T47D (cell line): ENCODE data around the gene SLC10A3.

ENCODE experiments used
- DNase-seq, 2 experiments: peaks; one replicate each; pipeline versions ENCODE4 v3.0.0 to v3.0.0-alpha.2; 2011 to 2012; ENCODE audit warnings: low read depth in 1 of 2, low spot score in 1 of 2
- JUND ChIP-seq: IDR thresholded peaks from 2 replicates; pipeline ENCODE4 v1.6.1; 2012; ENCODE audit warnings: low read depth
- in situ Hi-C: cut with HindIII; loops from 2 replicates; pipeline ENCODE4 v1.10.0; 2016; ENCODE audit warnings: low sequenced_read_pairs, low pct_unique_long_range_greater_than_20kb

SLC10A3 gene

GRCh38 chrX:154486052-154486395 lies 4.4 kb downstream of the SLC10A3 start:
- in situ Hi-C loops, result no loop called here
- DNase-seq, result peak in 1 of 2 experiments; percentile 20
- TF ChIP-seq JUND, result no peak

GRCh38 chrX:154485150-154486051 lies 5.0 kb downstream of the SLC10A3 start:
- no peak for DNase-seq
- in situ Hi-C loops, result no loop called here
- TF ChIP-seq JUND, result no peak

DNA sequence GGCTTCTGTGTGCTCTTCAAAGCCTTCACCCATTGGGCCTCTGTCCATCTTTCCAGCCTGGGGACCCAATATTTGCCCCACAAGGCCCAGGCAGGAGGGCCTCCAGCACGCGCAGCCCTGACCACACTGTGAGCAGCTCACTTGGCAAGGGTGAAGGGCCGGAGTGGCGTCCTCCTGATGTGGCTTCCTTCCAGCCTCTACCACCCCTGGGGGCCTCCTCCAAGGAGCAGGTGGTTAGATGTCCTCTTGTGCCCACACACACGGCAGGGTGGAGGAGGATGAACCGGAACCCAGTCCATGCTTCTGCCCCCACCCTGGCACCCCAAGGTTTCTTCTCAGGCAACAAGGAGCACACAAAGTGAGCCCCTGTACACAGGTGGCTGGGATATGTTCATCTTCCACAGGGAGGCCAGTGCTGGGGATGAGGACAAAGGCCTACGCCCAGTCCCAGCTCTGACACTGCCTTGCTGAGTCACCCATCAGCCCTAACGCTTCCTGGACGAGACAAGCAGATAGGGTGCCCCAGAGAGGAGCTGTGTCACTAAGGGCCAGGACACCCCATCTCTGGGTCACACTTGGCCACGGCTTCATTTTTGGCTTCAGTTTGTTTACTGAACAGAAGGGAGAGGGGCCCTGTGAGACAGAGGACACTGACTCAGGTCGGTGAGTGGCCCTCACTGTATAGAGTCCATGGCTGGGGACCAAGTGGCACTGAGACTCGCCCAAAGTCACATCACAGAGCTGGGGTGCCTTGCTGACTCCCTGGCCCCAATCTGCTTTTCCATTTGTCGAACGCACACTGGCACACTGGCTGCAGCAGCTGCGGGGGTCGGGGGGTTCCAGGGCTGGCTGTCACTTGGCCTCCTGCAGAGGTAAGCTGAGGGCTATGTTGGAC lies 5.9 kb downstream of the SLC10A3 start:
- in situ Hi-C loops, result no loop called here
- TF ChIP-seq JUND, result no peak
- DNase-seq, result no peak

- TF ChIP-seq JUND, result no peak
- DNase-seq, result no peak
- in situ Hi-C loops, result no loop called here
These were observed 7.1 kb downstream of the SLC10A3 start for GRCh38 chrX:154483325-154483724.

GRCh38 chrX:154482786-154483185 lies 7.6 kb downstream of the SLC10A3 start:
- TF ChIP-seq JUND, result no peak
- in situ Hi-C loops, result no loop called here
- no peak for DNase-seq

GRCh38 chrX:154481911-154482601 lies 8.4 kb downstream of the SLC10A3 start:
- TF ChIP-seq JUND, result no peak
- no peak for DNase-seq
- in situ Hi-C loops, result no loop called here

- no peak for DNase-seq
- in situ Hi-C loops, result no loop called here
- no peak for TF ChIP-seq JUND
These were observed 9.2 kb downstream of the SLC10A3 start for GRCh38 chrX:154481195-154481594.

DNA sequence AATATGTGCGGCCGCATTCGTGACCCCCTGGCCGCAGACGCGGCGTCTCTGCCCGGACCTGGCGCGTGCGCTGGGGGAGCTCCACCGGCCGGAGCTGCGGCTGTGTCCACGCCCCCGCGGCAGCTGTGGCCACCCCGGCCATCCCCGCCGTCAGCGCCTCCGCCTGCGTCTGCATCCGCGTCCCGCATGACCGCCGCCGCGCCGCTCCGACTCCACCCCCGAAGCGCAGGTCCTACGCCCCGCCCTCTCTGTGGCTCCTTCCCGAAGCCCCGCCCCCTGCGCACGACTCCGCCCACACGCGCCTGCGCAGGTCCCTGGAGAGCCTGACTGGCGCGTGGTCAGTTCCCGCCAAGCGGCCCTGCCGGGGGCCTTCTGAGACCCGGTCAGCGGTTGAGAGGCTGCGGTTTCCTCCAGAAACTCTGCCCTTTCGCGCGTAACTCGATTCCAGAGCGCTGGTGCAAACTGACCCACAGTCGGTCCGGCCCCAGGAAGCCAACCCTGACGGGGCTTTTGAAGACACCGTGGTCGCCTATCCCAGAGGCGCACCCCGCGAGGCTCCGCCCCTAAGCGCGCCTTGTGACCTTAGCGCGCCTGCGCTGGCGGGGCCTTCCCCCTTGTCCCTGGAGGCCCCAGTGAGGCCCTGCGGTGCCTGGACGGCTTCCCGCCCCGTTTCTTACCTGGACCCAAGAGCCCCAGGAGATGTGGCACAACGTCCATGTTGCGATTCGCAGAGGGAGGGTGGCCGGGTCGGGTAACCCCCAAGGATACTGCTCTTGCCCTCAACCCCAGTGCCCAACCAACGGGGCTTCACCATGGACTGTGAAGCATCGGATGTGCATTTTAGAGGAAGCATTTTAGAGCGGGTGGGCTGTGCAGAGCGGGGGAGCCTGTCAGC lies 11.5 kb downstream of the SLC10A3 start, which contains the start of gene LAGE3:
LAGE3 (minus strand) TSS at position 554 of the 895 bp plus-strand sequence; CDS start at position 188, 366 bp downstream.
- peak; percentile 60 to 89 for DNase-seq
- in situ Hi-C loops, result no loop called here
- no peak for TF ChIP-seq JUND

- no peak for TF ChIP-seq JUND
- DNase-seq, result no peak
- in situ Hi-C loops, result no loop called here
These were observed 12.4 kb downstream of the SLC10A3 start for GRCh38 chrX:154477891-154478477.

- no peak for DNase-seq
- in situ Hi-C loops, result no loop called here
These were observed 13.6 kb downstream of the SLC10A3 start for GRCh38 chrX:154476821-154477220.

DNA sequence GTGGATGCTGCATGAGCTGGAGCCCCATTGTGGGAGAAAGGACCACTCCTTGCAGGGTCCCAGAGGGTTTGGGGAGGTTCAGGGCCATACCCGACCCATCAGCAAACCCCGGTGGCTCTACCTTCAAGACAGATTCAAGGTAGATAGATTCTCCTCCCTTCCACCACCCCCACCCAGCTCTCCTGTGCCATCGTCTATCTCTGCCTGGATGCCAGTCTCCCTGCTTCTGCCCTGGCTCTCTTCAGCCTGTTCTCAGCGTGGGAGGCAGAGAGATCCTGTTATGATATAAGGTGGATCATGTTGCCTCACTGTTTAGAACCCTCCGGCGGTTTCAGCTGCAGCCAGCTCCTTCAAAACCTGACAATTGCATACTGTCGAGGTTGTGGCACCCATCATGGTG lies 16.7 kb downstream of the SLC10A3 start:
- DNase-seq, result peak in 1 of 2 experiments; percentile 49
- in situ Hi-C loops, result no loop called here
- TF ChIP-seq JUND, result no peak

More at GRCh38 chrX:154476821-154477220, 13.6 kb downstream of the SLC10A3 start:
- no peak for TF ChIP-seq JUND
